H1 (cell line): ENCODE data around the gene ZNF672. TPM values are rescaled to one million over a fixed set of nuclear protein-coding genes. Genes with fewer than 3 reads are reported as not detected.

Experiments
- CTCF ChIA-PET: fragments of 300-600 bp; sonication (Branson Sonifier 250); formaldehyde crosslinking; loops from one replicate; lab custom pipeline; 2021; ENCODE audit not compliant: partially characterized antibody; lab: Charles Lee
- POLR2A ChIA-PET: fragments of 300-600 bp; sonication (Branson Sonifier 250); formaldehyde crosslinking; loops from one replicate; lab custom pipeline; 2021; ENCODE audit warnings: inconsistent platforms; ENCODE audit not compliant: partially characterized antibody; lab: Charles Lee
- DNase-seq, 2 experiments: peaks; one replicate each; pipeline versions ENCODE4 v3.0.0 to v3.0.0-alpha.2; 2010 to 2022; ENCODE audit warnings: low spot score in 2 of 2, low read depth in 1 of 2, mixed read lengths in 1 of 2
- FAIRE-seq: peaks from 2 replicates; lab custom pipeline; 2011; peaks lifted over from hg19 to GRCh38; lab: Jason Lieb, UNC
- H2AFZ ChIP-seq: 2 replicates; pipeline ENCODE4 v1.8.1; 2012; ENCODE audit warnings: low read length, inconsistent platforms
- H2AK5ac ChIP-seq: 2 replicates; pipeline ENCODE4 v1.6.1; 2013; ENCODE audit warnings: low read depth, low read length
- H2BK120ac ChIP-seq: replicated peaks from 2 replicates; pipeline ENCODE3; 2013; ENCODE audit warnings: low read depth, low read length, inconsistent platforms
- H2BK12ac ChIP-seq: 2 replicates; pipeline ENCODE4 v1.6.1; 2013; ENCODE audit warnings: low read depth, low read length
- H2BK15ac ChIP-seq: 2 replicates; pipeline ENCODE4 v1.6.1; 2013; ENCODE audit warnings: low read length
- H2BK20ac ChIP-seq: 2 replicates; pipeline ENCODE4 v1.6.1; 2013; ENCODE audit warnings: low read length
- H2BK5ac ChIP-seq: 2 replicates; pipeline ENCODE4 v1.6.1; 2013; ENCODE audit warnings: low read depth, low read length
- H3K14ac ChIP-seq: 2 replicates; pipeline ENCODE4 v1.6.1; 2013; ENCODE audit warnings: inconsistent platforms; ENCODE audit not compliant: insufficient read length
- H3K18ac ChIP-seq: 2 replicates; pipeline ENCODE4 v1.6.1; 2013; ENCODE audit warnings: low read length; ENCODE audit errors: extremely low read depth
- H3K23ac ChIP-seq: 2 replicates; pipeline ENCODE4 v1.6.1; 2013; ENCODE audit warnings: inconsistent platforms; ENCODE audit not compliant: insufficient read length
- H3K23me2 ChIP-seq: 2 replicates; pipeline ENCODE4 v1.6.1; 2013; ENCODE audit warnings: low read depth, low read length
- H3K27ac ChIP-seq: 2 replicates; pipeline ENCODE4 v1.6.1; 2011; ENCODE audit warnings: low read depth, low read length, inconsistent platforms
- H3K27me3 ChIP-seq, 4 experiments: replicated peaks in 1 of 4; 1 replicate in 1 of 4; 2 replicates in 3 of 4; pipeline versions ENCODE4 v1.6.1 to v1.8.1; 2011 to 2013; ENCODE audit warnings: low read length in 3 of 4, mild to moderate bottlenecking in 3 of 4, inconsistent platforms in 2 of 4, mixed read lengths in 2 of 4, moderate library complexity in 1 of 4; ENCODE audit not compliant: control insufficient read depth in 3 of 4, insufficient read depth in 3 of 4; ENCODE audit errors: extremely low read depth in 1 of 4
- H3K36me3 ChIP-seq, 4 experiments: 2 replicates each; pipeline versions ENCODE4 v1.6.1 to v1.8.1; 2011 to 2013; ENCODE audit warnings: mild to moderate bottlenecking in 4 of 4, low read length in 3 of 4, moderate library complexity in 2 of 4, control low read depth in 1 of 4, inconsistent platforms in 1 of 4; ENCODE audit not compliant: insufficient read depth in 4 of 4, control insufficient read depth in 2 of 4
- H3K4ac ChIP-seq: replicated peaks from 2 replicates; pipeline ENCODE3; 2013; ENCODE audit warnings: low read length, low read depth, mixed read lengths, inconsistent platforms; ENCODE audit not compliant: insufficient read length
- H3K4me1 ChIP-seq, 4 experiments: replicated peaks in 1 of 4; 1 replicate in 1 of 4; 2 replicates in 3 of 4; pipeline versions ENCODE4 v1.6.1 to v1.8.1; 2011 to 2013; ENCODE audit warnings: low read length in 3 of 4, inconsistent platforms in 2 of 4, mixed read lengths in 1 of 4; ENCODE audit not compliant: insufficient read depth in 4 of 4, control insufficient read depth in 3 of 4
- H3K4me2 ChIP-seq, 2 experiments: 2 replicates each; pipeline versions ENCODE4 v1.6.1 to v1.8.1; 2011 to 2013; ENCODE audit warnings: low read depth in 2 of 2, low read length in 2 of 2, control low read depth in 1 of 2, inconsistent platforms in 1 of 2, mild to moderate bottlenecking in 1 of 2; ENCODE audit not compliant: insufficient read depth in 1 of 2
- H3K4me3 ChIP-seq, 4 experiments: fragments of 200-600, 300-600 bp in 1 of 4; sonication (generic), shearing (Covaris generic), sonication (Bioruptor Twin) in 1 of 4; 2 replicates each; pipeline versions ENCODE4 v1.5.1 to v1.8.1; 2011 to 2016; ENCODE audit warnings: low read length in 4 of 4, low read depth in 3 of 4, control low read depth in 2 of 4, inconsistent platforms in 2 of 4, mild to moderate bottlenecking in 2 of 4, mixed read lengths in 1 of 4, moderate library complexity in 1 of 4; ENCODE audit not compliant: insufficient read depth in 2 of 4; ENCODE audit errors: extremely low read depth in 1 of 4
- H3K56ac ChIP-seq: replicated peaks from 2 replicates; pipeline ENCODE3; 2013; ENCODE audit warnings: low read depth, mild to moderate bottlenecking, mixed read lengths, low read length, inconsistent platforms; ENCODE audit not compliant: insufficient read length
- H3K79me1 ChIP-seq: 2 replicates; pipeline ENCODE4 v1.6.1; 2013; ENCODE audit warnings: low read depth, low read length, control low read depth
- H3K79me2 ChIP-seq, 2 experiments: 2 replicates each; pipeline versions ENCODE4 v1.6.1 to v1.8.1; 2012 to 2013; ENCODE audit warnings: low read length in 2 of 2, mild to moderate bottlenecking in 2 of 2, inconsistent platforms in 1 of 2; ENCODE audit not compliant: insufficient read depth in 2 of 2, control insufficient read depth in 1 of 2
- H3K9ac ChIP-seq, 4 experiments: replicated peaks in 1 of 4; 1 replicate in 1 of 4; 2 replicates in 3 of 4; pipeline versions ENCODE4 v1.6.1 to v1.8.1; 2011 to 2013; ENCODE audit warnings: low read depth in 3 of 4, low read length in 3 of 4, control low read depth in 2 of 4, mild to moderate bottlenecking in 2 of 4, moderate library complexity in 2 of 4, inconsistent platforms in 1 of 4; ENCODE audit errors: extremely low read depth in 1 of 4
- H3K9me3 ChIP-seq, 2 experiments: 2 replicates each; pipeline versions ENCODE4 v1.6.1 to v1.8.1; 2012 to 2013; ENCODE audit warnings: mild to moderate bottlenecking in 2 of 2, moderate library complexity in 2 of 2, control low read depth in 1 of 2, inconsistent platforms in 1 of 2, low read depth in 1 of 2, low read length in 1 of 2, mixed read lengths in 1 of 2; ENCODE audit not compliant: insufficient read depth in 2 of 2
- H4K20me1 ChIP-seq, 2 experiments: replicated peaks in 1 of 2; 2 replicates each; pipeline versions ENCODE3 to v1.8.1; 2011 to 2013; ENCODE audit warnings: inconsistent platforms in 2 of 2, low read length in 2 of 2, mild to moderate bottlenecking in 1 of 2; ENCODE audit not compliant: insufficient read depth in 2 of 2, control insufficient read depth in 1 of 2
- H4K5ac ChIP-seq: 2 replicates; pipeline ENCODE4 v1.6.1; 2013; ENCODE audit warnings: low read length, low read depth, mixed read lengths, inconsistent platforms; ENCODE audit not compliant: insufficient read length
- H4K8ac ChIP-seq: 2 replicates; pipeline ENCODE4 v1.8.0; 2013; ENCODE audit warnings: mild to moderate bottlenecking, moderate library complexity, low read length, inconsistent platforms; ENCODE audit not compliant: insufficient read depth; ENCODE audit errors: extremely low read depth
- H4K91ac ChIP-seq: replicated peaks from 2 replicates; pipeline ENCODE3; 2013; ENCODE audit warnings: low read length, mixed read lengths, inconsistent platforms; ENCODE audit not compliant: insufficient read length
- FOSL1 ChIP-seq: IDR thresholded peaks from 2 replicates; pipeline ENCODE4 v1.6.1; 2011; ENCODE audit warnings: mild to moderate bottlenecking, low read depth, low read length, moderate library complexity; ENCODE audit not compliant: insufficient read depth
- WGBS, 2 experiments: shearing (Covaris generic) in 1 of 2; methylation state at CpG; one replicate each; pipeline versions ENCODE4 v1.1.6 to v1.1.7; 2013 to 2015; ENCODE audit warnings: low lambda C conversion rate in 2 of 2, mixed read lengths in 2 of 2, inconsistent platforms in 1 of 2, low coverage in 1 of 2, missing lambda C conversion rate in 1 of 2; ENCODE audit not compliant: insufficient replicate concordance in 2 of 2, insufficient coverage in 1 of 2, insufficient read length in 1 of 2; ENCODE audit errors: extremely low coverage in 1 of 2, missing lambda C conversion rate in 1 of 2; 5-methylcytosine and 5-hydroxymethylcytosine counted together
- polyA plus RNA-seq, 7 experiments: library from polyadenylated mRNA; depleted of rRNA in 3 of 7; stranded (reverse) in 5 of 7; unstranded in 2 of 7; fragments of >200 nt in 5 of 7; fragments of 200-250 nt in 2 of 7; gene quantifications; 1 replicate in 5 of 7; 2 replicates in 1 of 7; 4 replicates in 1 of 7; pipeline versions ENCODE4 v1.2.1 to v1.2.3, GENCODE V29; 2011 to 2013; ENCODE audit warnings: missing spikeins in 2 of 7, mixed read lengths in 2 of 7
- total RNA-seq: library from RNA; stranded (reverse); fragmentation: NEBNext Ultra II Directional; extraction: Animal tissue kit (Norgen Biotek cat#: 25700); gene quantifications from 2 replicates; pipeline ENCODE4 v1.2.1, GENCODE V29; 2021

ZNF672 gene
- total and polyA plus RNA-seq, 2 of the 8 experiments (the other 6 are each of a cell fraction or from before 2014, with no cell fraction given) = 30.7 to 40.4 TPM

- Histone ChIP-seq H3K18ac (no peak overlapping the region), H3K14ac (no peak overlapping the region), H3K4me3 (no peak overlapping the region), H2BK120ac (no peak overlapping the region), H3K56ac (no peak overlapping the region), H3K23ac (no peak overlapping the region), H3K9me3 (no peaks in the 10 kb centered on the region), H2BK5ac (no peak overlapping the region), H3K4me2 (no peak overlapping the region), H4K20me1 (peaks cover 4 to 9% of the 10 kb centered on the region in 2 experiments), H2BK15ac (no peak overlapping the region), H3K4me1 (peaks cover 0 to 11% (median 7%) of the 10 kb centered on the region in 4 experiments; a peak in 6 of 7 replicates), H3K23me2 (peaks cover 15% of the 10 kb centered on the region), H3K27me3 (no peaks in the 10 kb centered on the region), H4K91ac (no peak overlapping the region), H3K79me2 (peaks cover 0 to 8% of the 10 kb centered on the region in 2 experiments; a peak in 1 of 4 replicates), H3K9ac (no peak overlapping the region), H3K27ac (no peak overlapping the region), H4K5ac (no peak overlapping the region), H2BK20ac (no peak overlapping the region), H2BK12ac (no peak overlapping the region), H3K4ac (no peak overlapping the region), H3K79me1 (0 out of 2 replicates have a peak, but pooled peaks cover 2% of the 10 kb centered on the region)
- WGBS, 2 experiments = 91% methylated on average over 1 of the region's 1 CpG; no CpG with 5 or more reads in 1 of the 2 experiments
- CTCF ChIA-PET = interaction anchor here (5.0 kb wide), 1 partner anchor 14 kb away, joined by 58 read pairs; no protein-coding TSS in a partner anchor
- POLR2A ChIA-PET = interaction anchor here (1.1 to 5.9 kb wide), 5 partner anchors 11 to 53 kb away, joined by 3 to 46 read pairs (median 4); partner anchors contain the start of genes PGBD2 and ZNF672
- TF ChIP-seq FOSL1 = no peak
- TF ChIP-seq, all 59 proteins: peak for 0
- FAIRE-seq = no peak
- no peak overlapping the region for H2AK5ac ChIP-seq
- peaks cover 10 to 29% (median 21%) of the 10 kb centered on the region in 4 experiments for H3K36me3 ChIP-seq
- H4K8ac ChIP-seq = no peak overlapping the region; the same call in 1 of the 2 replicates
- DNase-seq = no peak
- H2AFZ ChIP-seq = no peak overlapping the region
These were observed 18.2 kb downstream of the ZNF672 start for GRCh38 chr1:248856176-248856575.
